Lower leg skin (tissue), 3 donors: Measurements from ENCODE around the gene UVSSA.

Source experiments
- POLR2A ChIP-seq, 2 donors: fragments of 450-650 bp; IDR thresholded peaks; one replicate each; pipeline ENCODE4 v1.6.1; 2016 to 2017; ENCODE audit warnings: antibody characterized with exemption in 2 of 2, mild to moderate bottlenecking in 1 of 2, moderate library complexity in 1 of 2
- TF ChIP-seq, protein P1 (sequence below), 3 donors: fragments of 450-650 bp; IDR thresholded peaks; one replicate each; pipeline ENCODE4 v1.5.1; 2016; ENCODE audit warnings: antibody characterized with exemption in 3 of 3, mild to moderate bottlenecking in 3 of 3, moderate library complexity in 2 of 3

GRCh38 chr4:1399508-1400190 lies 52.6 kb downstream of the UVSSA start:
- TF ChIP-seq, protein P1, sequence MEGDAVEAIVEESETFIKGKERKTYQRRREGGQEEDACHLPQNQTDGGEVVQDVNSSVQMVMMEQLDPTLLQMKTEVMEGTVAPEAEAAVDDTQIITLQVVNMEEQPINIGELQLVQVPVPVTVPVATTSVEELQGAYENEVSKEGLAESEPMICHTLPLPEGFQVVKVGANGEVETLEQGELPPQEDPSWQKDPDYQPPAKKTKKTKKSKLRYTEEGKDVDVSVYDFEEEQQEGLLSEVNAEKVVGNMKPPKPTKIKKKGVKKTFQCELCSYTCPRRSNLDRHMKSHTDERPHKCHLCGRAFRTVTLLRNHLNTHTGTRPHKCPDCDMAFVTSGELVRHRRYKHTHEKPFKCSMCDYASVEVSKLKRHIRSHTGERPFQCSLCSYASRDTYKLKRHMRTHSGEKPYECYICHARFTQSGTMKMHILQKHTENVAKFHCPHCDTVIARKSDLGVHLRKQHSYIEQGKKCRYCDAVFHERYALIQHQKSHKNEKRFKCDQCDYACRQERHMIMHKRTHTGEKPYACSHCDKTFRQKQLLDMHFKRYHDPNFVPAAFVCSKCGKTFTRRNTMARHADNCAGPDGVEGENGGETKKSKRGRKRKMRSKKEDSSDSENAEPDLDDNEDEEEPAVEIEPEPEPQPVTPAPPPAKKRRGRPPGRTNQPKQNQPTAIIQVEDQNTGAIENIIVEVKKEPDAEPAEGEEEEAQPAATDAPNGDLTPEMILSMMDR (IDR thresholded peaks at IDR 0.05) = no peak
- no peak for TF ChIP-seq POLR2A (IDR thresholded peaks at IDR 0.05)
